RPMI7951 (cell line): ENCODE measurements around the gene RAB14. TPM values are rescaled to one million over a fixed set of nuclear protein-coding genes. Genes with fewer than 3 reads are reported as not detected.
"Not testable (repeated sequence)": the region's sequence is repeated elsewhere in the genome, so short reads cannot be mapped to it uniquely, and the experiment has no call there.

ENCODE experiments used
- DNase-seq: peaks from one replicate; pipeline ENCODE4 v3.0.0-alpha.2; 2012; ENCODE audit warnings: low read depth
- total RNA-seq: library from RNA; depleted of rRNA; stranded (reverse); fragments of >200 nt; shearing (Covaris generic); gene quantifications from 2 replicates; pipeline ENCODE4 v1.2.3, GENCODE V29; 2014; rRNA removed

Gene RAB14
- total RNA-seq, 1 experiment from 2014 or later, result 34.5 TPM

DNA sequence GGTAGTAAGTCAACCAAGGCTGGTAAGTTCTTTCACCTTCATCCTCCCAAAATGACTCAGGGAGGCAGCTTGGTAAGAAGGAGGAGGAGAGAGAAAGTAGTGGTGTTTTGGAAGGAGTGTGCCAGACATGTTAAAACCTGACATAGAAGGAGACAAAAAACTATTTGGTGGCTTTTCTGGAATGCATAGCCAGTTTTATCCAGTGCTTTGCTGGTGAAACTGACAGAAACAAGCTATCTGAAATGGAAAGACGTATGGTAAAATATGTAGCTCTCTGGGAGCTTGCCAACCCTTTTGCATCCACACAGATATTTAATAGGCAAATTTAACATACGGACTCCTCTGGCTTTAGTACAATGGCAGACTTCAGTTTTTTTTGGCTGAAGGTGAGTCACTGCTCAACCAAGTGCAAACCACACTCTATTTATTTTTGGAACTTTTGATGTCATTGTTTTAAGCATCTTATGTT lies 45.4 kb downstream of the RAB14 start:
- DNase-seq, result peak; percentile 70

DNA sequence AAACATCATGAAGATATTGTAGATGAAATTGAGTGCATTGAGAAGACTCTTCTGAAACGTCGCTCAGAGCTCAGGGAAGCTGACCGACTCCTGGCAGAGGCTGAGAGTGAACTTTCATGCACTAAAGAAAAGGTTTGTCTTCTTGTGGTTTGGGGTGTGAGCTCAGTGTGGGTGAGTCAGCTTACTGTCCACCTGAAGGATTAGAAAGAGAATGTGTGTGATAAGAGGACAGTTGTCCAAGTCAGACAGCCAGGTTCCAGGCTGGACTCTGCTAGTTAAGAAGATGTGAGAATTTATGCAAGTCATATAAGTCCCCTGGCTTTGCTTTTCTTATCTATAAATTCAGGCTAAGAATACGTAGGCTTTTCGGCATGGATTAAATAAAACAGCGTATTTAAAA lies 46.9 kb downstream of the RAB14 start:
- peak; percentile 23 for DNase-seq

DNA sequence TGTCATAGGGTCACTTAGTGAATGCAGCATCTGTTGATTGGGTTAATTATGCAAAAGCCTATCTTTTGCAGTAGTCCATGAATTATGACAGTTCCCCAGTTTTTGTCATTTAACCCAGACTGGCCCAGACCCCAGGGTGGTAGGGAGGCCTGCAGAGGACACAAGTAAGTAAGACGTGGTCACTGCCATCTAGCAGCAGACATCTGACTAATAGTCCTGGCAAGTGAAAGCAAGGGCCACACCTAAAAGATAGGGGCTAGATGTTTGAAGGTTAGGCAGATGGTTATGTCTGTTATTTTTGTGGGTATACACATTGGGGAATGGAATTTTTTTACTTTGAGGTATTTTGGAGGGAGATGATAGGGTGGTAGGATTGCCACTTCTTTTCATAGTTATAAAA lies 48.0 kb downstream of the RAB14 start:
- DNase-seq, result peak; percentile 2

DNA sequence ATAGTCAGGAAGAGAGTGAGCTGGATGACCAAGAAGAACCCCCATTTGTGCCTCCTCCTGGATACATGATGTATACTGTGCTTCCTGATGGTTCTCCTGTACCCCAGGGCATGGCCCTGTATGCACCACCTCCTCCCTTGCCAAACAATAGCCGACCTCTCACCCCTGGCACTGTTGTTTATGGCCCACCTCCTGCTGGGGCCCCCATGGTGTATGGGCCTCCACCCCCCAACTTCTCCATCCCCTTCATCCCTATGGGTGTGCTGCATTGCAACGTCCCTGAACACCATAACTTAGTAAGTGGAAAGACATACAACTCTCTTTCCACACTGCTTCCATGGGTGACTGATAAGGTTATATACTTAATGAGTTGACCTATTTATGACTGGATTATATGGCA lies 51.5 kb downstream of the RAB14 start:
- no peak for DNase-seq

DNA sequence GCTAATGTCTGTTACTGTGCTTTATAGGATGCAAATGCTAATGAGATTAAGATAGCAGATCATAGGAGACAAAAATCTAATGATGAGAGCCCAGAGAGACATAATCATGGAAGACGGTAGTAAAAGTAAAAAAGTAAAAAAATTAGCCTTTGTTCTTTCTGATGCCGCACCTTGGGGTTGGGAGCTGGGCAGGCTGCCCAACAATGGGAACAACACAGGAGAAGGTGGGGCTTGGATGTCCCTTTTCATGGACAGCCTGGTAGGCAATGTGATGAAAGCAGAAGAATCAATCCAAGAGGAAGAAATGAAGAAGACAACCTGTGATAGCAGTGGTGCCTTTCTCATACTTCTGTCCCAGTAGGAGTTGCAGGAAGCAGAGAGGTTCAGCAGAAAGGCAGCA lies 57.2 kb downstream of the RAB14 start:
- DNase-seq, result no peak

DNA sequence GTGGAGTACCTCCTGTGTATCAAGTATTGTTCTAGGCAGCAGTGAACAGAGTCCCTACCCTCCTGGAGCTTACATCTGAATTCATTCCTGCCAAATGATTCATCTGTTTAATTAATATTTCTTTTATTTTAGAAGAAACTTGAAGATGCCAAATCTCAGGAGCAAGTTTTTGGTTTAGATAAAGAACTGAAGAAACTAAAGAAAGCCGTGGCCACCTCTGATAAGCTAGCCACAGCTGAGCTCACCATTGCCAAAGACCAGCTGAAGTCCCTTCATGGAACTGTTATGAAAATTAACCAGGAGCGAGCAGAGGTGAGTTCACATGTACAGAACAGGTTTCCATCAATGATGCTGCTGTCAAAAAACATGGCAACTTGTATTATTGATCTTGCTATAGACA lies 57.9 kb downstream of the RAB14 start:
- no peak for DNase-seq

DNA sequence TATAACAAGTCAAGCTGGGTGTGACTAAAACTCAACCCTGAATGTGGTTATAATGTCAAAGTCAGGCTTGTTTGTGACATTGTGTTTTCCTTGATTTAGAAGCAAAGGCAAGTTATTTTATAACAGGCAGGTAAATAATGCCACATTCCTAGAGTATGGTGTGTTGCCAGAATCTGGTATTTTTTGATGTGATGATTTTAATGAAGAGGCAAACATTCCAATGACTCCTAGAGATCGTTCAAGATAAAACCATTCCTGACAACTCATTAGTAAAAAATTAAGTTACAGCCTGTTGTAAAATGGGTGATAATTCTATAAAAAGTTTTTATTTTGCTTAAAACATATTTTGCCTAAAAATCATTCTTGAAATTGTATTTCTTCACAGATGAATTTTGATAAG lies 60.0 kb downstream of the RAB14 start:
- DNase-seq, result no peak

DNA sequence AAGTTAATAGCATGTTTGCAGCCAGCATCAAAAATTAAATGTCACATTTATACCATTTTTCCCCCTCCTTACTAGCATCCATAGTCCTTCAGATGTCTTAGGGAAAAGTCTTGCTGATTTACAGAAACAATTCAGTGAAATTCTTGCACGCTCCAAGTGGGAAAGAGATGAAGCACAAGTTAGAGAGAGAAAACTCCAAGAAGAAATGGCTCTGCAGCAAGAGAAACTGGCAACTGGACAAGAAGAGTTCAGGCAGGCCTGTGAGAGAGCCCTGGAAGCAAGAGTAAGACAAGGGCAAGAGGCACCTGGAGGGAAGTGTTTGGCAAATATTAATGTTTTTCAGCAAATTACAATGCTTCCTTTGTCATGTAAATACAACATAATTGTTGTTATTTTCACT lies 60.4 kb downstream of the RAB14 start:
- DNase-seq, result no peak

DNA sequence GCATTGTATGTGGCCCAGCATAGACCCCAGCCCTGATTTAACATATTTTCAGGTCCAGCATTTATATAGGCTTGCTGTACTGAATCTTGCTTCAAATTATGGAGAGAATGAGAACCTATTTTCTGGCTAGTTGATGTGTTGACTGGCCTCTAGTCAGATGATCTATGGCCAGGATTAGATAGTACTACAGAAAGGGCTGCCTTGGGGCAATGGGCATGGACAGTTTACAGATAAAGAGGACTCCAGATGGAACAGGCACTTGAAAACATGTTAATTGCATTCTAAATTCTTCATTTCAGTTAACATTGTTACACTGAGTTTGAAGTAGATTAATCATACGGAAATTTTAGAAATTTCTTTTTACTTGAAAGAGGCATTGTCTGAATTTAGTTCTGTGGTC lies 61.5 kb downstream of the RAB14 start:
- no peak for DNase-seq

DNA sequence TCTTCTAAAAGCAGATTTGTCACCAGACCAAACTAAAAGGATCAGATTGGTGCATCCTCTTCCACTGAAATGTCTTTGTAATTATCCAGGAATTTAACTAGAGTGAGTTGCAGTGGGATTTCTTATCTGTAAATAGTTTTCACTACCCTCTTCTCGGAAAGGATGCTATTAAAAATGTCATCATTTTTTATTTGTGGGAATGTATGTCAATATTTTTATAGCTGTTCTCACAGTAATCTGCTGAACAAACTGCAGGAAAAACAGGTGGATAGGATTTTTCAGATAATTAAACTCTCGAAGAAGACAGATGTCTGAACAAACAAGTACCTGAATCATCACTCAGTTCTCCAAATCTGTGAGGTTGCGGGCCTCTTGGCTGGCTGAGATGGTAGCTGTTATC lies 62.7 kb downstream of the RAB14 start:
- DNase-seq, result no peak

DNA sequence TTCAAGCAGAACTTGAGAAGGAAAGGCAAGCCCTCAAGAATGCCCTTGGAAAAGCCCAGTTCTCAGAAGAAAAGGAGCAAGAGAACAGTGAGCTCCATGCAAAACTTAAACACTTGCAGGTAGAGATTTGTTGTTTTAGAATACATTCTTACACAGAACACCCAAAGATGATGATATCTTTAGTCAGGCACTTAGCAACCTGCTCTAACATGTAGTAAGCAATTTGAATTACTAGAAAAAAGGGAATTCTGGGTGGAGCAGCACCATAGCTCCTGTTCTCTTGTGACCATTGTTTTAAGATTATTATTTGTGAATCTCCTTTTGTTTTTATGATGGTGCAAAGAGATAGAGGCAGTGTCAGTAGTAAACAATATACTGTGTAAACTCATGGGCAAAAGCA lies 63.1 kb downstream of the RAB14 start:
- DNase-seq, result no peak

DNA sequence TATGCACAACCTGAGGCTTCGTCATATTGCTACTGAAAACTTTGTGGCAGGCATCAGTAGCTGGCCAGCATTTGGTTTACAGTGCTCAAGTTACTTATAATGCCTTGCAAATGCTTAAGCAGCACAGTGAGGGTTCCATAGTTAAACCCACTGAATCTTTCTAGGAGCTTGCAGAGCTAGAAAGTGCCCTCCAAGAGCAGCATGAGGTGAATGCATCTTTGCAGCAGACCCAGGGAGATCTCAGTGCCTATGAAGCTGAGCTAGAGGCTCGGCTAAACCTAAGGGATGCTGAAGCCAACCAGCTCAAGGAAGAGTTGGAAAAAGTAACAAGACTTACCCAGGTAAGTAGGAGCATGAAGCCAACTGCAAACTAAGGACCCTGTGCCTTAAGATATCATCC lies 66.0 kb downstream of the RAB14 start:
- DNase-seq, result no peak

DNA sequence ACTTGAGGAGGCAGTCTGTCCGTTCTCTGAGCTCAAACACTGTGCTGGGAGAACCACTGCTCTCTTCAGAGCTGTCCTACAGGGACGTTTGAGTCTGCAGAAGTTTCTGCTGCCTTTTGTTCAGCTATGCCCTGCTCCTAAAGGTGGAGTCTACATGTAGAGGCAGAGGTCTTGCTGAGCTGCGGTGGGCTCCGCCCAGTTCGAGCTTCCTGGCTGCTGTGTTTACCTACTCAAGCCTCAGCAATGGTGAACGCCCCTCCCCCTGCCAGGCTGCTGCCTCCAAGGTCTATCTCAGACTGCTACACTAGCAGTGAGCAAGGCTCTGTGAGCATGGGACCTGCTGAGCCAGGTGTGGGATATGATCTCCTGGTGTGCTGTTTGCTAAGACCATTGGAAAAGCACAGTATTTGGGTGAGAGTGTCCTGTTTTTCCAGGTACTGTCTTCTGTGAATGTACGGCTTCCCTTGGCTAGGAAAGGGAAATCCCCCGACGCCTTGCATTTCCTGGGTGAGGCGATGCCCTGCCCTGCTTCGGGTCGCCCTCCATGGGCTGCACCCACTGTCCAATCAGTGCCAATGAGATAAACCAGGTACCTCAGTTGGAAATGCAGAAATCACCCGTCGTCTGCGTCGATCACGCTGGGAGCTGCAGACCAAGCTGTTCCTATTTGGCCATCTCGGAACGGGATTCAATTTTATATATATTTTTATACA lies 68.4 kb downstream of the RAB14 start:
- no peak for DNase-seq

DNA sequence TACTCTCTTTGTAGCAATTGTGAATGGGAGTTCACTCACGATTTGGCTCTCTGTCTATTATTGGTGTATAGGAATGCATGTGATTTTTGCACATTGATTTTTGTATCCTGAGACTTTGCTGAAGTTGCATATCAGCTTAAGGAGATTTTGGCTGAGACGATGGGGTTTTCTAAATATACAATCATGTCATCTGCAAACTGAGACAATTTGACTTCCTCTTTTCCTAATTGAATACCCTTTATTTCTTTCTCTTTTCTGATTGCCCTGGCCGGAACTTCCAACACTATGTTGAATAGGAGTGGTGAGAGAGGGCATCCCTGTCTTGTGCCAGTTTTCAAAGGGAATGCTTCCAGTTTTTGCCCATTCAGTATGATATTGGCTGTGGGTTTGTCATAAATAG lies 72.3 kb downstream of the RAB14 start:
- DNase-seq, result not testable (repeated sequence)

Other genes starting within 250 kb of the RAB14 start
- 6.2 and 8.4 TPM in 2 replicates for gene C5, start 151.6 kb downstream of the RAB14 start, total RNA-seq
- 16.9 and 19.5 TPM in 2 replicates for gene CNTRL, start 126.9 kb downstream of the RAB14 start, total RNA-seq
- gene GSN, start 66.3 kb upstream of the RAB14 start, total RNA-seq, result 229 and 317 TPM in 2 replicates
- 43.7 and 45.1 TPM in 2 replicates for gene STOM, start 168.4 kb upstream of the RAB14 start, total RNA-seq